HG02973 (cell line): Measurements from ENCODE around the gene ARHGEF7.

Source experiments
- ATAC-seq: cut with Tn5 transposase; IDR thresholded peaks from one replicate; pipeline ENCODE4 v1.9.1; 2021; ENCODE audit warnings: moderate library complexity; ENCODE audit not compliant: unreplicated experiment

Gene ARHGEF7

GRCh38 chr13:111322001-111322915 is 207.1 kb downstream of the ARHGEF7 start:
- ATAC-seq, result no peak

GRCh38 chr13:111322916-111323331 is 207.8 kb downstream of the ARHGEF7 start:
- ATAC-seq, result no peak

GRCh38 chr13:111323549-111323948 is 208.4 kb downstream of the ARHGEF7 start:
- no peak for ATAC-seq

- no peak for ATAC-seq
Observed at GRCh38 chr13:111323950-111324651, 209.0 kb downstream of the ARHGEF7 start.

GRCh38 chr13:111324736-111325135 is 209.6 kb downstream of the ARHGEF7 start:
- ATAC-seq, result no peak

- no peak for ATAC-seq
Observed at GRCh38 chr13:111325146-111325890, 210.2 kb downstream of the ARHGEF7 start.

- no peak for ATAC-seq
Observed at GRCh38 chr13:111325941-111326620, 211.0 kb downstream of the ARHGEF7 start.

- no peak for ATAC-seq
Observed at GRCh38 chr13:111326621-111326965, 211.5 kb downstream of the ARHGEF7 start.

- no peak for ATAC-seq
Observed at GRCh38 chr13:111326981-111327642, 212.0 kb downstream of the ARHGEF7 start.

- no peak for ATAC-seq
Observed at GRCh38 chr13:111327730-111328573, 212.8 kb downstream of the ARHGEF7 start.

- no peak for ATAC-seq
Observed at GRCh38 chr13:111328574-111329410, 213.7 kb downstream of the ARHGEF7 start.

GRCh38 chr13:111329641-111330040 is 214.5 kb downstream of the ARHGEF7 start:
- ATAC-seq, result no peak

- no peak for ATAC-seq
Observed at GRCh38 chr13:111330066-111330610, 215.0 kb downstream of the ARHGEF7 start.

GRCh38 chr13:111335298-111335697 is 220.2 kb downstream of the ARHGEF7 start:
- ATAC-seq, result no peak

GRCh38 chr13:111336666-111337065 is 221.6 kb downstream of the ARHGEF7 start:
- ATAC-seq, result no peak

- no peak for ATAC-seq
Observed at GRCh38 chr13:111337206-111337605, 222.1 kb downstream of the ARHGEF7 start.

GRCh38 chr13:111337741-111338140 is 222.6 kb downstream of the ARHGEF7 start:
- ATAC-seq, result no peak

GRCh38 chr13:111338841-111339240 is 223.7 kb downstream of the ARHGEF7 start:
- ATAC-seq, result no peak
